C4-2B (cell line): ENCODE data around the gene FBXL22.

Experiments
- ZFX ChIP-seq: fragments of 450-650 bp; IDR thresholded peaks from 2 replicates; pipeline ENCODE4 v1.6.1; 2017
- TF ChIP-seq, protein P1 (sequence below): fragments of 450-650 bp; conservative IDR thresholded peaks from 2 replicates; pipeline ENCODE4 v1.5.1; 2017; ENCODE audit warnings: mild to moderate bottlenecking

DNA sequence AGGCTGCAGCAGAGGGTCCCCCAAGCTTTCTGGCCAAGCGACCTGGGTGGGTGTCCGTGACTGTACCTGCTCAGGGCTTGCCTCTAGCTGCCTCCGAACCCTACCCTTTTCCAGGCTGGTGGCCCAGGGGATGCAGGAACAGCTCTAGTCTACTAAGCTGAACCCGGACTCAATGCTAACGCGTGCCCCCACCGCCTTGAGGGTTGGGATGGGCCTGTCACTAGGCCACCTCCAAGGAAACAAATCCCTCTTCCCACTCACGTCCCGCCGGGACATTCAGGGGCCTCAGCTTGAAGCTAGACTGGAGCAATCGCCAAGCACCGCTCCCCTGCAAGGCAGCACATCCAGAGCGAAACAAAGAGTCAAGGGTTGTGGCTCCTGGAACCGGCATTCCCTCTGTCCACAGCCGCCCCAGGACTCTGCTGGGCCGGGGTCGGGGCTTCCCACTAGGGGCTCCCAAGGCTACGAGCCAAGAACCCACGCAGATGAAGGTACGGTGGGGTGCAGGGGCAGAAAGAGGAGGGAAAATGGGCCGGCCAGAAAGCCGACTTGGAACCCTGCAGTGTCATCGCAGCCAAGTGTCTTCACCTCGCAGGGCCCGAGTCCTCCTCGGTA, 2.9 kb downstream of the FBXL22 start:
- 0 out of 2 replicates have a peak, but pooled peaks have one; percentile 21 for TF ChIP-seq ZFX
- TF ChIP-seq, protein P1, sequence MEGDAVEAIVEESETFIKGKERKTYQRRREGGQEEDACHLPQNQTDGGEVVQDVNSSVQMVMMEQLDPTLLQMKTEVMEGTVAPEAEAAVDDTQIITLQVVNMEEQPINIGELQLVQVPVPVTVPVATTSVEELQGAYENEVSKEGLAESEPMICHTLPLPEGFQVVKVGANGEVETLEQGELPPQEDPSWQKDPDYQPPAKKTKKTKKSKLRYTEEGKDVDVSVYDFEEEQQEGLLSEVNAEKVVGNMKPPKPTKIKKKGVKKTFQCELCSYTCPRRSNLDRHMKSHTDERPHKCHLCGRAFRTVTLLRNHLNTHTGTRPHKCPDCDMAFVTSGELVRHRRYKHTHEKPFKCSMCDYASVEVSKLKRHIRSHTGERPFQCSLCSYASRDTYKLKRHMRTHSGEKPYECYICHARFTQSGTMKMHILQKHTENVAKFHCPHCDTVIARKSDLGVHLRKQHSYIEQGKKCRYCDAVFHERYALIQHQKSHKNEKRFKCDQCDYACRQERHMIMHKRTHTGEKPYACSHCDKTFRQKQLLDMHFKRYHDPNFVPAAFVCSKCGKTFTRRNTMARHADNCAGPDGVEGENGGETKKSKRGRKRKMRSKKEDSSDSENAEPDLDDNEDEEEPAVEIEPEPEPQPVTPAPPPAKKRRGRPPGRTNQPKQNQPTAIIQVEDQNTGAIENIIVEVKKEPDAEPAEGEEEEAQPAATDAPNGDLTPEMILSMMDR, result no peak
